GM19395 (cell line): ENCODE measurements around the gene SCGB1D4.

Experiments used
- ATAC-seq: cut with Tn5 transposase; IDR thresholded peaks from one replicate; pipeline ENCODE4 v1.9.1; 2021; ENCODE audit warnings: mild to moderate bottlenecking, moderate library complexity; ENCODE audit not compliant: unreplicated experiment

SCGB1D4 gene

GRCh38 chr11:62280452-62280851 lies 18.4 kb downstream of the SCGB1D4 start:
- ATAC-seq = no peak

GRCh38 chr11:62273789-62274275 lies 25.0 kb downstream of the SCGB1D4 start:
- no peak for ATAC-seq

- no peak for ATAC-seq
These were observed 25.6 kb downstream of the SCGB1D4 start for GRCh38 chr11:62273284-62273683.

- ATAC-seq = no peak
These were observed 29.1 kb downstream of the SCGB1D4 start, which contains the start of gene SCGB2A2 for GRCh38 chr11:62269654-62270278. SCGB2A2 (plus strand) TSS chr11:62270158; CDS start chr11:62270217, 59 bp downstream.

- no peak for ATAC-seq
These were observed 31.3 kb downstream of the SCGB1D4 start for GRCh38 chr11:62267576-62267975.

- no peak for ATAC-seq
These were observed 31.8 kb downstream of the SCGB1D4 start for GRCh38 chr11:62267050-62267449.

- ATAC-seq = no peak
These were observed 32.3 kb downstream of the SCGB1D4 start for GRCh38 chr11:62266558-62266957.

GRCh38 chr11:62264004-62264403 lies 34.9 kb downstream of the SCGB1D4 start:
- ATAC-seq = no peak

- no peak for ATAC-seq
These were observed 38.5 kb downstream of the SCGB1D4 start for GRCh38 chr11:62260261-62260953.

GRCh38 chr11:62256281-62256680 lies 42.6 kb downstream of the SCGB1D4 start:
- ATAC-seq = no peak

- ATAC-seq = no peak
These were observed 44.8 kb downstream of the SCGB1D4 start for GRCh38 chr11:62253999-62254542.

GRCh38 chr11:62251698-62252097 lies 47.2 kb downstream of the SCGB1D4 start:
- ATAC-seq = no peak
